GM21381 (cell line): Measurements from ENCODE around the gene ZNF618.
"Not testable (repeated sequence)": the region's sequence is repeated elsewhere in the genome, so short reads cannot be mapped to it uniquely, and the experiment has no call there.

Experiments used
- ATAC-seq: cut with Tn5 transposase; IDR thresholded peaks from one replicate; pipeline ENCODE4 v1.9.1; 2021; ENCODE audit warnings: mild to moderate bottlenecking, moderate library complexity; ENCODE audit not compliant: unreplicated experiment

ZNF618 gene

GRCh38 chr9:114035221-114035844, 159.2 kb downstream of the ZNF618 start:
- no peak for ATAC-seq

GRCh38 chr9:114035845-114036801, 160.0 kb downstream of the ZNF618 start:
- ATAC-seq, result no peak

- no peak for ATAC-seq
These were observed 161.1 kb downstream of the ZNF618 start for GRCh38 chr9:114037249-114037648.

- no peak for ATAC-seq
These were observed 162.0 kb downstream of the ZNF618 start for GRCh38 chr9:114037961-114038723.

GRCh38 chr9:114038724-114039313, 162.7 kb downstream of the ZNF618 start:
- no peak for ATAC-seq

- no peak for ATAC-seq
These were observed 163.4 kb downstream of the ZNF618 start for GRCh38 chr9:114039484-114039883.

GRCh38 chr9:114043660-114044059, 167.6 kb downstream of the ZNF618 start:
- ATAC-seq, result not testable (repeated sequence)

GRCh38 chr9:114046237-114046755, 170.2 kb downstream of the ZNF618 start:
- no peak for ATAC-seq

GRCh38 chr9:114046875-114047274, 170.8 kb downstream of the ZNF618 start:
- no peak for ATAC-seq

- ATAC-seq, result no peak
These were observed 171.6 kb downstream of the ZNF618 start for GRCh38 chr9:114047717-114048116.

GRCh38 chr9:114048533-114049415, 172.7 kb downstream of the ZNF618 start:
- ATAC-seq, result no peak

- ATAC-seq, result no peak
These were observed 173.5 kb downstream of the ZNF618 start for GRCh38 chr9:114049441-114050225.

- no peak for ATAC-seq
These were observed 174.1 kb downstream of the ZNF618 start for GRCh38 chr9:114050226-114050568.

- ATAC-seq, result no peak
These were observed 174.5 kb downstream of the ZNF618 start for GRCh38 chr9:114050646-114051045.

- no peak for ATAC-seq
These were observed 175.2 kb downstream of the ZNF618 start for GRCh38 chr9:114051281-114051680.

GRCh38 chr9:114051706-114052105, 175.6 kb downstream of the ZNF618 start:
- no peak for ATAC-seq

GRCh38 chr9:114053246-114054005, 177.3 kb downstream of the ZNF618 start:
- no peak for ATAC-seq

- no peak for ATAC-seq
These were observed 178.1 kb downstream of the ZNF618 start for GRCh38 chr9:114054191-114054690.
